ENCODE measurements around the gene ANKRD6. TPM values are rescaled to one million over a fixed set of nuclear protein-coding genes. Genes with fewer than 3 reads are reported as not detected.

The ANKRD6 gene
- total and polyA plus RNA-seq, 2 donors (not counting 1 experiment from before 2014, with no cell fraction given): 3.8 to 10.5 TPM

- Histone ChIP-seq H3K4me2 (replicated peaks; ENCODE audit: low read depth, low read length, poor library complexity, severe bottlenecking) (no peak overlapping the region), H3K27me3 (replicated peaks in 1 of 4; ENCODE audit: control extremely low read depth in 1 of 4, control insufficient read depth in 3 of 4, insufficient read depth in 4 of 4, low read length in 3 of 4) (no peaks in the 10 kb centered on the region), H3K9me3 (ENCODE audit: control extremely low read depth in 1 of 3, control insufficient read depth in 2 of 3, insufficient read depth in 1 of 3, low read length in 2 of 3) (no peaks in the 10 kb centered on the region), H4K20me1 (ENCODE audit: control insufficient read depth, insufficient read depth, low read length, poor library complexity, severe bottlenecking) (no peaks in the 10 kb centered on the region), H3K79me2 (ENCODE audit: control insufficient read depth, insufficient read depth, low read length) (no peaks in the 10 kb centered on the region), H3K36me3 (replicated peaks in 1 of 2; ENCODE audit: control extremely low read depth in 1 of 2, control insufficient read depth in 1 of 2, extremely low read depth in 1 of 2, insufficient read depth in 2 of 2, low read length in 1 of 2) (peaks cover 20 to 86% of the 10 kb centered on the region in 2 experiments), H3K9ac (ENCODE audit: low read length) (no peak overlapping the region), H3K4me3 (ENCODE audit: control extremely low read depth in 1 of 5, extremely low read depth in 1 of 5, insufficient read depth in 1 of 5, low read depth in 2 of 5, low read length in 4 of 5) (no peak overlapping the region), H3K4me1 (ENCODE audit: control insufficient read depth in 2 of 2, insufficient read depth in 2 of 2, low read length in 2 of 2) (no peaks in the 10 kb centered on the region), H2AFZ (ENCODE audit: insufficient read depth, low read depth, low read length, poor library complexity, severe bottlenecking) (no peak overlapping the region), H3K27ac (ENCODE audit: low read length in 2 of 2) (no peak overlapping the region)
- DNase-seq (no peak), ATAC-seq (ENCODE audit: low read depth) (no peak)
- ChIA-PET POLR2A (no interaction called here), CTCF (no interaction called here)
- 100% methylated on average over 1 of the region's 2 CpGs for whole genome bisulfite sequencing (ENCODE audit: insufficient coverage)
- no peaks in the 10 kb centered on the region for H3K27me3 Mint-ChIP-seq
- no peak overlapping the region for H3K27ac Mint-ChIP-seq
- TF ChIP-seq CTCF (IDR thresholded peaks at IDR 0.05) (no peak), EZH2 (IDR thresholded peaks at IDR 0.05; ENCODE audit: borderline replicate concordance, insufficient read depth, low read depth, low read length, poor library complexity, severe bottlenecking) (no peak)
- intact Hi-C loops (cut with micrococcal nuclease): no loop called here
- H3K4me1 Mint-ChIP-seq: no peaks in the 10 kb centered on the region
- H3K4me3 Mint-ChIP-seq: no peak overlapping the region
- no peaks in the 10 kb centered on the region for H3K9me3 Mint-ChIP-seq (ENCODE audit: insufficient read depth)
Observed at GRCh38 chr6:89680150-89680549, 247.2 kb downstream of the ANKRD6 start.

GRCh38 chr6:89680551-89680950 lies 247.6 kb downstream of the ANKRD6 start:
- DNase-seq: no peak
- Mint-ChIP-seq H3K4me3 (no peak overlapping the region), H3K4me1 (no peaks in the 10 kb centered on the region), H3K9me3 (ENCODE audit: insufficient read depth) (no peaks in the 10 kb centered on the region), H3K27me3 (no peaks in the 10 kb centered on the region), H3K27ac (no peak overlapping the region)
- H4K20me1 ChIP-seq (ENCODE audit: control insufficient read depth, insufficient read depth, low read length, poor library complexity, severe bottlenecking): no peaks in the 10 kb centered on the region
- no peak for ATAC-seq (ENCODE audit: low read depth)
- H3K9me3 ChIP-seq (ENCODE audit: control extremely low read depth in 1 of 3, control insufficient read depth in 2 of 3, insufficient read depth in 1 of 3, low read length in 2 of 3): no peaks in the 10 kb centered on the region
- H3K27ac ChIP-seq (ENCODE audit: low read length in 2 of 2): no peak overlapping the region
- H3K9ac ChIP-seq (ENCODE audit: low read length): no peak overlapping the region
- H3K4me2 ChIP-seq (replicated peaks; ENCODE audit: low read depth, low read length, poor library complexity, severe bottlenecking): no peak overlapping the region
- H3K36me3 ChIP-seq (replicated peaks in 1 of 2; ENCODE audit: control extremely low read depth in 1 of 2, control insufficient read depth in 1 of 2, extremely low read depth in 1 of 2, insufficient read depth in 2 of 2, low read length in 1 of 2): peaks cover 23 to 86% of the 10 kb centered on the region in 2 experiments
- no peaks in the 10 kb centered on the region for H3K79me2 ChIP-seq (ENCODE audit: control insufficient read depth, insufficient read depth, low read length)
- intact Hi-C loops (cut with micrococcal nuclease): no loop called here
- no peak for TF ChIP-seq CTCF (IDR thresholded peaks at IDR 0.05)
- TF ChIP-seq EZH2 (IDR thresholded peaks at IDR 0.05; ENCODE audit: borderline replicate concordance, insufficient read depth, low read depth, low read length, poor library complexity, severe bottlenecking): no peak
- H3K4me3 ChIP-seq (ENCODE audit: control extremely low read depth in 1 of 5, extremely low read depth in 1 of 5, insufficient read depth in 1 of 5, low read depth in 2 of 5, low read length in 4 of 5): no peak overlapping the region
- CTCF ChIA-PET: no interaction called here
- H2AFZ ChIP-seq (ENCODE audit: insufficient read depth, low read depth, low read length, poor library complexity, severe bottlenecking): no peak overlapping the region
- H3K27me3 ChIP-seq (replicated peaks in 1 of 4; ENCODE audit: control extremely low read depth in 1 of 4, control insufficient read depth in 3 of 4, insufficient read depth in 4 of 4, low read length in 3 of 4): no peaks in the 10 kb centered on the region
- 100% methylated on average over 6 of the region's 7 CpGs for WGBS (ENCODE audit: insufficient coverage)
- POLR2A ChIA-PET: no interaction called here
- H3K4me1 ChIP-seq (ENCODE audit: control insufficient read depth in 2 of 2, insufficient read depth in 2 of 2, low read length in 2 of 2): no peaks in the 10 kb centered on the region

All from B cell (primary cell).